Measurements from ENCODE around the gene ISG15.
"Not testable (repeated sequence)": the region's sequence is repeated elsewhere in the genome, so short reads cannot be mapped to it uniquely, and the experiment has no call there.

Gene ISG15

GRCh38 chr1:995665-996633 is 17.3 kb upstream of the ISG15 start:
- DNase-seq, result no peak

- no peak for DNase-seq
Observed at GRCh38 chr1:996851-997712, 16.2 kb upstream of the ISG15 start.

DNA sequence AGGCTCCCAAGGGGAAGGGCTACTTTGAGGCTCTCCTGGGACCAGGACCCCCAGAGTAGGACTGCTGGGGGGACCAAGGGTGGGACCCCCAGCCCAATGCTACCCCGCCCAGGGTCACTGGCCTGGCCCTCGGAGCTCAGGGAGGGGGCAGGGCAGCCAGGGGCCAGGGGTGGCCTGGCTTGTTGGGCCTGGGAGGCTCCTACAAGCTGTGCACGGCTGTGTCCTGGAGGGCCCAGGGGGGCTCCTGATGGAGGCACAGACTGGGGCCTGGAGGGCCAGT is 15.6 kb upstream of the ISG15 start:
- DNase-seq, result no peak

GRCh38 chr1:997993-998744 is 15.1 kb upstream of the ISG15 start:
- DNase-seq, result no peak

GRCh38 chr1:998745-998994 is 14.6 kb upstream of the ISG15 start:
- no peak for DNase-seq

DNA sequence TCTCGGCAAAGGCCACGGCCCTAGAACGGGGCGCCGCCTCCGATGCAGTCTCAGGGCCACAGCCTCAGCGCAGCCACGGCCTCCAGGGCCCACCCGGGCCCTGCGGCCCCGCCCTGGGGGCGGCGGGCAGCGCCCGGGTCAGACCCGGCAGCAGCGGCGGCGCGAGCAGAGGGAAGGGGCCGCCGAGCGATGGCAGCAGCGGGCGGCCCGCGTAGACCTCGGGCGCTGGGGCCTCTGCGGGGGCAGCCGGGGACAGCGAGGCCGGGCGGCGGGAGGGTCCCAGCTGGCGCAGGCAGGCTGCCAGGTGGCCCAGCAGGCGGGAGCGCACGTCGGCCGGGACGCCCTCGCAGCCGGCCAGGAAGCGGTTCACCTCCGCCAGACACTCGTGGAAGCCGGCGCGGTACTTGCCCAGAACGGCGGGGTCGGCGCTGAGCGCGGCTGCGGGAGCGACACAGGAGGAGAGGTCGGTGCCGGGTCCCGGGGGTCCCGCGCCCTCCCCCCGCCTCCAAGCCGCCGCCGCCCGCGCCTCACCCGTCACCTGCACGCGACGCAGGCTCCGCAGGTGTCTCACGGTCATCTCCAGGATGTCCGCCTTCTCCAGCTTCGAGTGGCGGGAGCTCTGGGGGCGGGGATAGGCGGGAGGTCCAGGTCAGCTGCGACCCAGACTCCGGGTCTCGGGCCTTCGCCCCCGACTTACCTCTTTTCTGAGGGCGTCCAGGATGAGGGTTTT is 14.1 kb upstream of the ISG15 start:
- no peak for DNase-seq

DNA sequence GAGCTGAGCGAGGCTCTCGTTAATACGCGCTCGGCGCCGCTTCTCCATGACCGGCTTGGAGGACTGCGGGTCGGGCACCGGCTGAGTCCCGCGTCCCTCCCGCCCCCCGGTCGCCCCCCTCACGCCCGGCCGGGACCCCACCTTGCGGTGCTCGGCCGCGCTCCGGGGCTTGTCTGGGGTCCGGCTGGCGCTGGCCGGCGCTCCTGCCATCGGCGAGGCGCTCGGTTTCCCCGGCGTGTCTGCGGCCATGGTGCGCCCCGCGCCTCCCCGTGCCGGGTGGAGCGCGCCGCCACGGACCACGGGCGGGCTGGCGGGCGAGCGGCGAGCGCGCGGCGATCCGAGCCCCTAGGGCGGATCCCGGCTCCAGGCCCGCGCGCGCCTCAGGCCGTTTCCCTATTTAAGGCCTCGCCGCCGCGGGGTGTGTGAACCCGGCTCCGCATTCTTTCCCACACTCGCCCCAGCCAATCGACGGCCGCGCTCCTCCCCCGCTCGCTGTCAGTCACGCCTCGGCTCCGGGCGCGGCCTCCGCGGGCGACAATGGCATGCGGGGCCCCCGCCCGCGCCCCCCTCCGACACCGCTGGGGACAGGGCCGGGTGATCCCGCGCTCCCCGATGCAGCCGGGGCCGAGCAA is 13.5 kb upstream of the ISG15 start, which contains the start of gene HES4:
Gene HES4 (minus strand): TSS at position 373 of the 632 bp plus-strand sequence. CDS start 124 bp downstream, at position 249.
- DNase-seq, result peak; percentile 67

GRCh38 chr1:1000357-1001056 is 12.8 kb upstream of the ISG15 start:
- DNase-seq, result peak; percentile 77

- DNase-seq, result no peak
Observed at GRCh38 chr1:1001057-1001783, 12.1 kb upstream of the ISG15 start.

DNA sequence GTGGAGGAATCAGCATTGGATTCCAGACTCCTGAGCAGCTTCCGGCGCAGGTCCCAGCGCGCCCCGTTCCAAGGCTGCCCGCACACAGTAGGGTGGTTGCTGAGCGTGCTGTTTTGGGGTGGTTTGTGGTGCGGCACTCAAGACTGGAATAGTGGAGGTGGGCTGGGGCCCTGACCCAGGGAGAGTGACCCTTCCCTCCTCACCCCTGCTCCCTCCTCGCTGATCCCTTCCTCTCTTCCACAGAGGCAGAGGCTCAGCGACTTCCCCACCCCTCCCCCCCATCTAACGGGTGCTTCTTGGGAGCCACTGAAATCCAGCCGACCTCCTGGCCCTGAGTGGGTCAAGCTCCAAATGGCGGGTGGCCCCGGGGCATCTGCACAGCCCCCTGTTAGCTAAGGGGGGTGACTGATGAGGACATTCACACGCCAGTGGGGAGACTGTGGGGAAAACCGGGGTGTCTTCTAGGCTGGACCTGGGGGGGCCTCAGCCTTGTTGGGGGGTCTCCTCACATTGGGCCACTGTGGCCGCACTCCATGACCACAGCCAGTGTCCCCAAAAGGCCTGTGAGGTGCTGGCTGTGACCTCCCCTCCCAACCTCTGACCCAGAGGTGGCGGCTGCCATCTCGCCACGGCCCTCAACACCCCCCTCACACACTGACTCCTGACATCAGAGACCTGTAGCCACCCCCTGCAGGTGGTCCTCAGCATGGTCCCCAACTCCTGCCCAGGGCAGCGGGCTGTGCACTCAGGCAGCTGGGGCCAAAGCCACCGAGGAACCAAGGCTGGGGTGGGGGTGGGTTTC is 9.5 kb upstream of the ISG15 start:
- DNase-seq, result no peak

DNA sequence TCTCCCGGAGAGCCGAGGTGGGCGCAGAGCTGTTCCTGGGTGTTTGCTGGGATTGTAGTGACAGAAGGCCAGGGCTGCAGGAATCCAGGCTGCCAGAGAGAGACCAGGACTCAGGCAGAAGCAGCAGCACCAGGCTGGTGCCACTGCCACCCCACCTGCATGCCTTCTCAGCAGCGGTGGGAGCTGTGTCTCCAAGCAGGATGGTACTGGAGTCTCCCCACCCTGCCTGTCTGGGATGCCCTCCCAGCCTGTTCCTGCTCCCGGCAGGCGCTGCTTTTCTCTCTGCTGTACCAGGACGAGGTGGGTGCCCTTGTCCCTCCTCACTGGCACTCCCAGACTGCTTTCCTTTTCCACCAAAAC is 8.9 kb upstream of the ISG15 start:
- DNase-seq, result no peak

DNA sequence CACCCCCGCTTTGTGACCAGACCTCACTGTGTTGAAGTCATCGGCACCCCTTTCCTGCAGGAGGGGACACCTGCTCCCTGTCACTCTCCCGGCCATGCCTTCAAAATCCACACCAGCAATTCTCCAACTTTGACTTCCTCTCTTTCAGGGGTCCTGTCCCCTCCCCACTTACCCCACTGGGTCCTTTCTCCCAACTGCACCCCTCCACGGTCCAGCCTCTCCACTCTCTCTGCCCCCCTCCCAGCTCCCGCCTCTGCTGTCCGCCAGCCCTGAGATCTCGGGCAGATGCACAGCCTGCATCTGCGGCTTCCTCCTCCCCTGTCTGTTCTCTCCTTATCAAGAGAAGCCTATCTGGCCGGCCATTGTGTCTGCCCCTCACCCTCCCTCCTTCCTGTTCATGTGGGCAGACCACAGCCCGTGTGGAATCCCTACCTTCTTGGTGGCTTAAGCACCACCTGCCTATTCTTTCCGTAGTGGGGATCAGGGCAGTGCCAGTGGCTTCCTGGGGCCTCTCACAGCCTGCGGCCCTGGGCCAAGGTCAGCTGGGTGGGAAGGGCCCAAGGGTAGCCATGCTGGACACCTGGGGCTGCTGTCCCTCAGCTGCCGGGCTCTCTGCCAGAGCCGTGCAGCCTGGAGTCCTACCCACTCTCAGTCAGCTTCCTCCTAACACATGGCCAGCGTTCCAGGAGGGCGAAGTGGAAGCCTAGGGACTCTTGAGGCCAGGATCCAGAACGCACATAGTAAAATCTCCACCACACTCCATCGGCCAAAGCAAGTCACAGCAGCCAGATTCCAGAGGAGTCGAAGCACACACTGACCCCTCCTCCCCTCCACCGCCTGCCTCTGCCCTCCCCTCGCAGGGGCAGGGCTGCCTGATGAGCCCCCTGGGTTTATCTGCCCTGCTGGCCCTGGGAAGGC is 8.3 kb upstream of the ISG15 start:
- DNase-seq, result no peak

GRCh38 chr1:1005774-1006304 is 7.5 kb upstream of the ISG15 start:
- no peak for DNase-seq

DNA sequence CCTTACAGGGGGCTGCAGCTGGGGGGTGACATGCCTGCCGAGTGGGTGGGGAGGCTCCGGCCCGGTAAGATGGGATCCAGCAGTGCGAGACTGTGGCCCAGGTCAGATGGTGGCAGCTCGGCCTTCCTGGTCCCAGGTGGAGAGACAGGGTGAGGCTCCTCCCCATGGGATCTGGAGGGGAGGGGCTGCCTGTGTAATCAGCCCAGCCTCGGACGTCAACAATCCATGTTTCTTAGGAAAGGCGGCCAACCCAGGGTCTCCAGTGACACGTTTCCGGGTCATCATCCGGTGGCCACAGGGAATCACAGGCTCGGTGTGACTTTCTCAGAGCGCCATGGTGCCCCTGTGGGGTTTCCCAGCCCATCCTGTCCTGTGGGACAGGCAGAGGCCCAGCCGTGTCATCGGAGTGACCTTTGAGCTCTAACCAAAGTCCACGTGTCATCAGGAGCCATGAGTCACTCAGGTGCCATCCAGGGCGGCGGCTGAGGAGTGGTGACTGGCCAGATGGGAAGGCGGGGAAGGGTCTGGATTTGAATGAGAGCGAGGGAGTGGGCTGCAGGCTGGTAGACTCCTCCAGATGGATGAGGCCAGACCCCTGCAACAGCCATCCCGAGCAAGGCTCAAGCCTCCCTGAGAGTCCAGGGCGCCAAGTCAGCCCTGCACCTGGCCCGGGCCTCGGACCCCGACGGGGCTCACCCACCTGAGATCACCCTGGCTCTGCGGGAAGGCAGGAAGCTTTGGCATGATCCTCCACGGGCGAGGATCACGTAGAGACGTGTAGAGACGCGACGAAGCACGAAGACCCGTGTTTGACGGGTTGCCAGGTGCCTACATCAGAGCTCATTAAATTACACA is 6.8 kb upstream of the ISG15 start:
- no peak for DNase-seq

DNA sequence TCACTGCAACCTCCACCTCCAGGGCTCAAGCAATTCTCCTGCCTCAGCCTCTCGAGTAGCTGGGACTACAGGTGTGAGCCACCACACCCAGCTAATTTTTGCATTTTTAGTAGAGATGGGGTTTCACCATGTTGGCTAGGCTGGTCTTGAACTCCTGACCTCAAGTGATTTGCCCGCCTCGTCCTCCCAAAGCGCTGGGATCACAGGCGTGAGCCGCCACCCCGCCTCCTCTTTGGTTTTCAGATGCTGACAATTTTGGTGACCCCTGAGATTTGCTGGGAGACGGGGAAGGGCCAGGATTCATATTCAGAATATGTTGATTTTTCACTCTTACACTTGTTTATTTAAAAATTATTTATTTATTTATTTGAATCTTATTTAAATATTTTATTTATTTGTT is 3.2 kb upstream of the ISG15 start:
- not testable (repeated sequence) for DNase-seq

DNA sequence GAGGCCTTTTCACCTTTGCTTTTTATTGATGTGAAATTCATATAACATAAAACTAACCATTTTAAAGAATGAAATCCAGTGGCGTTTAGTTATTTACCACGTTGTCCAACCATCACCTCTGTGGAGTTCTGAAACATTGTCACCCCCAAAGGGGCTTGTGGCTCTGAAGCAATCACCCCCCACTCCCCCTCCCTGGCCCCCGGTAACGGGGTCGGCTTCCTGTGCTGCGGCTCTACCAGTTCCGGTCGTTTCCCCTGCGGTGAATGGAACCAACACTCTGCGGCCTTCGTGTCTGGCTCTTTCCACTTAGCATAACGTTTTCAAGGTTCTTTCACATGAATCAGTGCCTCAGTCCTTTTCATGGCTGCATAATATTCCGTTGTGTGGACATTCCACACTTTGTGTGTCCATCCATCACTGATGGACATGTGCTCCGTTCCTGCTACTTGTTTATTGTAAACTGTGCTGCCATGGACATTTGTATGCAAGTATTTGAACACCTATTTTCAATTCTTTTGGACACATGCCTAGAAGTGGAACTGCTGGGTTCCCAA is 1.8 kb upstream of the ISG15 start:
- no peak for DNase-seq

- DNase-seq, result not testable (repeated sequence)
Observed at GRCh38 chr1:1012736-1013104, 577 bp upstream of the ISG15 start.

Measured in CD4-positive, alpha-beta T cell treated with Interleukin-21 for 1 hour (primary cell).